ENCODE results near the gene NOX5.

GRCh38 chr15:69012761-69013364, 1.6 kb upstream of the NOX5 start:
- TF ChIP-seq EZH2 (IDR thresholded peaks at IDR 0.05; ENCODE audit: borderline replicate concordance, insufficient read depth, low read length, poor library complexity, severe bottlenecking) (no peak), CTCF (IDR thresholded peaks at IDR 0.05; ENCODE audit: poor library complexity, severe bottlenecking) (no peak), POLR2AphosphoS5 (IDR thresholded peaks at IDR 0.05) (no peak), EP300 (conservative IDR thresholded peaks at IDR 0.05; ENCODE audit: poor library complexity, severe bottlenecking) (no peak), RAD21 (conservative IDR thresholded peaks at IDR 0.05) (no peak), TAF1 (IDR thresholded peaks at IDR 0.05; ENCODE audit: low read depth) (no peak), SMC3 (conservative IDR thresholded peaks at IDR 0.05; ENCODE audit: poor library complexity) (no peak), MXI1 (conservative IDR thresholded peaks at IDR 0.05; ENCODE audit: poor library complexity, severe bottlenecking) (no peak)
- TF ChIP-seq, protein P1, sequence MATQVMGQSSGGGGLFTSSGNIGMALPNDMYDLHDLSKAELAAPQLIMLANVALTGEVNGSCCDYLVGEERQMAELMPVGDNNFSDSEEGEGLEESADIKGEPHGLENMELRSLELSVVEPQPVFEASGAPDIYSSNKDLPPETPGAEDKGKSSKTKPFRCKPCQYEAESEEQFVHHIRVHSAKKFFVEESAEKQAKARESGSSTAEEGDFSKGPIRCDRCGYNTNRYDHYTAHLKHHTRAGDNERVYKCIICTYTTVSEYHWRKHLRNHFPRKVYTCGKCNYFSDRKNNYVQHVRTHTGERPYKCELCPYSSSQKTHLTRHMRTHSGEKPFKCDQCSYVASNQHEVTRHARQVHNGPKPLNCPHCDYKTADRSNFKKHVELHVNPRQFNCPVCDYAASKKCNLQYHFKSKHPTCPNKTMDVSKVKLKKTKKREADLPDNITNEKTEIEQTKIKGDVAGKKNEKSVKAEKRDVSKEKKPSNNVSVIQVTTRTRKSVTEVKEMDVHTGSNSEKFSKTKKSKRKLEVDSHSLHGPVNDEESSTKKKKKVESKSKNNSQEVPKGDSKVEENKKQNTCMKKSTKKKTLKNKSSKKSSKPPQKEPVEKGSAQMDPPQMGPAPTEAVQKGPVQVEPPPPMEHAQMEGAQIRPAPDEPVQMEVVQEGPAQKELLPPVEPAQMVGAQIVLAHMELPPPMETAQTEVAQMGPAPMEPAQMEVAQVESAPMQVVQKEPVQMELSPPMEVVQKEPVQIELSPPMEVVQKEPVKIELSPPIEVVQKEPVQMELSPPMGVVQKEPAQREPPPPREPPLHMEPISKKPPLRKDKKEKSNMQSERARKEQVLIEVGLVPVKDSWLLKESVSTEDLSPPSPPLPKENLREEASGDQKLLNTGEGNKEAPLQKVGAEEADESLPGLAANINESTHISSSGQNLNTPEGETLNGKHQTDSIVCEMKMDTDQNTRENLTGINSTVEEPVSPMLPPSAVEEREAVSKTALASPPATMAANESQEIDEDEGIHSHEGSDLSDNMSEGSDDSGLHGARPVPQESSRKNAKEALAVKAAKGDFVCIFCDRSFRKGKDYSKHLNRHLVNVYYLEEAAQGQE (IDR thresholded peaks at IDR 0.05; ENCODE audit: borderline replicate concordance) = no peak
